HG03378 (cell line): ENCODE data around the gene ATXN1.
A peak's percentile ranks its signal among the peaks of the same experiment; 100 is the strongest.

Experiments used
- ATAC-seq: cut with Tn5 transposase; IDR thresholded peaks from one replicate; pipeline ENCODE4 v1.9.1; 2021; ENCODE audit warnings: mild to moderate bottlenecking, moderate library complexity; ENCODE audit not compliant: unreplicated experiment

ATXN1 gene

DNA sequence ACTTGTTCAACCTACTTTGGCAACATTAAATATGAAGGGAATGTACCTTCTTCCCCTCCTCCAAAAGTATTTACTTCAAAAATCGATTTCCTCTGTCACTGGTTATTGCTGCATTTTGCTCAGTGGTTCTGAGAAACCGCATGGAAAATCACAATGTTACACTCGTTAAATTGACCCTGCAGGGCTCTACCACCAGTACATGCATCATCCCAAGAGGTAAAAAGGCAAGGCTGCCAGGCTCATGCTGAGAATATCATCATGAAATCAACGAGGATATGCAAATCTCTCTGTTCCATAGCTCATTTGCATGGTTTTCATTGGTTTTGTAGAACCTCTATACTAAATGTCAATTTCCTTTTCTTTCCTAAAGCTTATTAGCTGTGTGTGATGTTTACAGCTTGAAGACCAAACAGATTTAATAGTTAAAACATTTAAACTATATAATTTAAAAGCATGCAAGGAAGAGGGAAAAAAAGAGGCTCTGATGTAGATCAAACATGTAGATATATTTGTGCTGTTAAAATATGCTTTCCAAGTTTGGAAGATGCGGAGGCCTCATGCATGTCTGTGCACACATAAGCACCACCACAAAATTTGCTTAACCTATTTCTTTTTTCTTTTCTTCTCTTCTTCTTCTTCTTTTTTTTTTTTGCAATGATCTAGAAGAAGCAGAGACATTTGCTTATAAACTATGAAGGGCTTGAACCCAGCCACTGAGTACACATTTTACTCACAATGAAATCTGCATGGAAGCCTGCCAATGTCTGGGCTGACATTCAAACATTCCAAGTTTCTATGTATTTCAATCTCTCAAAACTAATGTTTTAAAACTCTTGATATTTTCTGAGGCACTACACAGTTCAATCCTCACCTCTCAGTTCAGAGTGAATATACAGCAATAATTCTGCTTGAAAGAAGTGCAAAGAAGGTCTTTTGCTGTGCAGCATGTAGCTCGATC is 328.9 kb downstream of the ATXN1 start:
- peak; percentile 80 for ATAC-seq

DNA sequence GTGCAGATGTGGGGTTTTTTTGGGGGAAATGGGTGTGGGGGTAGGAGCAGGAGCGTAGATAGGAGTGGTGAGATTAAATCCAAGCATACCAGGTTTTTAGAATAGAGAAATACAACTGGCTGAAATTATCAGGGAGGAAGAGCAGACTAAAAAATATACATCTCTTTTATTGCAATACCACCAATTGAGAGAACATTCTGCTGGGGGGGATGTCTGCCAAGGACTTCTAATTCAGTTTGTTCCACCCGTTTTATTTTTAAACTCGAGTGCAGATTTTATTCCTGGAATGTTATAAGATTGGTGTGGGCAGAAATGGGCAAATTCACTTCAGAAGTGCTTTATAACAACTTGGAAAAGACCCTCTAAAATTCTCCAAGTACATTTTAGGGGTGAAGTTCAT is 330.2 kb downstream of the ATXN1 start:
- ATAC-seq, result no peak

DNA sequence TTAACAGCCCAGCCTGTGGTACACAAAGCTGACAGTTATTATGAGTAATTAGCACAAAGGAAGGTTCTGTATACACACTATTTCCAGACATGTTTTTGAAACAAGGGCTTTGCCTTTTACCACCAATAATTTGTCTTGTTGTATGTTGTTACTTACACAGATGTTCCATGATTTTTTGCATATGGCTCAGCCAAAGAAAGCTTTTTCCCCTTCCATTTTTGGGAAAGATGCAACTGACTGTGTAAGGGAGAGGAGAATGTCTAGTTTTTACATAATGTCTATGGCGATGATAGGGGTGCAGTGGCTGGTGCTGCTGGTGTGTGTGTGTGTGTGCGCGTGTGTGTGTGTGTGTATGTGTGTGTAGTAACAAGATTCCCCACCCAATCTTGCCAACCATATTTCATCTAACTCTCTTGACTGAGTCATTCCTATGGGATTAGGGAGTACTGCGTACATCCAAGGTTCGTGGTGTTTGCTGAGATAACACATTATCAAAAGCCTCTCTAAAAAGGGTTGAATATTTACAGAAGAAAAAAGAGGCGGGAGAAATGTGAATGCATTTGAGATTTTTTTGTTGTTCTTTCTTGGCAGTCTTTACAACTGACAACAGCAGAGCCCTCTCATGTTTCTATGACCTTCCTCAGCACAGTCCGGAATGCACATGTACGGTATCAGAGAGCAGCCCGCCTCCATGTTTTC is 330.7 kb downstream of the ATXN1 start:
- no peak for ATAC-seq

DNA sequence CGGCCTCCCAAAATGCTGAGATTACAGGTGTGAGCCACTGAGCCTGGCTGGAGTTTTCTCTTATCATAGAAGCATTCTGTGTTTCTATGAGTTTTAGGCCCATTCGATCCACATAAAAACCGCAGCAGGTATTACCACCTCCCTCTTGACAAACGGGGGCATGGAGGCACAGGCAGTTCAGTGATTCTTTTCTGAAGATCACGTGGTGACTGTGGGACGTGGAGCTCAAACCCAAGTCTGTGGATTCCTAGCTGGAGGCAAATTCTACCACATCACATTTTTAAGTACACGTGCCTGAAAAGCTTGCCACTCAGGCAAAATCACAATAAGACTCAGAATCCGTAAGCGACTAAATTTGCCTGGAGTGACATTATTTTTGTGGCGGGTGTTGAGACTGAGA is 331.6 kb downstream of the ATXN1 start:
- no peak for ATAC-seq

GRCh38 chr6:16427124-16427523 is 334.1 kb downstream of the ATXN1 start:
- ATAC-seq, result no peak

GRCh38 chr6:16425881-16426615 is 335.2 kb downstream of the ATXN1 start:
- no peak for ATAC-seq

DNA sequence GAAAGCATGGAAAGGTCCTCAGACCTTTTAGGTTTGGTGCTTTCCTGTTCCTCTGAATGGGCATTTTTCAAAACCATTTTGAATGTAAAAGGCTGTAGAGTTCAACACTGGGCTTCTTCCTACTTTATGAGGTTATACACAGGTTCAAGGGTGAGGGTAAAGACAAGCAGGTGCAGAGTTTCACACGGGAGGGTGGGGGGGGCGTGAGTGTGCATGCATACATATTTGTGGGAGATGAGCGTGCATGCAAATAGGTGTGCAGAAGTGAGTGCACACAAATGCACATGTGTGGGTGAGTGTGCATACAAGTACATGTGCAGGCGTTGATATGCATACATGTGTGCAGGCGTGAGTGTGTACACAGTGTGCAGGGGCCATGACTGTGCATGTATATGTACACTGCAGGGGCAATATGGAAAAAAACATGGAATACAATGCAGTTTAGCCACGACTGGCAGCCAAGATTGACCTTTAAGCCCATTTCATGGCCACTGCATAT is 339.7 kb downstream of the ATXN1 start:
- peak; percentile 10 for ATAC-seq

DNA sequence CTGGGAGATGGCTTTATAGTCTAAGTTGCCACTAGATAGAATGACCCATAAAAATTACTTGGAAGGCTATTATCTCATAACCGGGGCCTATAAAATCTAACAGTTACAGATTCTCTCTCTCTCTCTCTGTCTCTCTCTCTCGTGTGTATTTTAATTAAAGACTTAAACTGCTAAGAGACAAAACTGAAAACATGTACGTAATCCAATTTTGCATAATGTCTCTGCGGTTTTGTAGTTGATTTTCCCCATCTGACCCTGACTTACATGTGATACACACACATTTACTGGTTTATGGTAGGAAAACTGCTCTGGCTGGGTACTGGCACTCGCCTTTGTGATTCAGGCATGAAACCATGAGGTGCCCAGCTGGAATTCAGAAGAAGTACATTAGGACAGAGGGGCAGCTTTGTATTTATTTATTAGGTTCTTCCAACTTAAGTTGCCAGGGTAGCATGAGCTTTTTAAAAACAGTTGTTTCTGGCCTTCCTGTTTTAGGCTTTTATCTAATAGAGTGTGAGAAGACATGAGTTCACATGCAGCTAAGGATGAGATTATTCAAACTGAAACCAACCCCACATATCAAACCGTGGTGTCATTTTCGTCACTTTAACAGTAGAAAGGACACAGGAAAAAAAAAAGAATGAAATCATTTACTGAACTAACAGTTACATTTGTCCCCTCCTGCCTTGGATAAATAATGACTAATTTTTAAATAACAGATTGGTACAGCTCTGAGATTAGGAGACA is 340.4 kb downstream of the ATXN1 start:
- ATAC-seq, result peak; percentile 68

DNA sequence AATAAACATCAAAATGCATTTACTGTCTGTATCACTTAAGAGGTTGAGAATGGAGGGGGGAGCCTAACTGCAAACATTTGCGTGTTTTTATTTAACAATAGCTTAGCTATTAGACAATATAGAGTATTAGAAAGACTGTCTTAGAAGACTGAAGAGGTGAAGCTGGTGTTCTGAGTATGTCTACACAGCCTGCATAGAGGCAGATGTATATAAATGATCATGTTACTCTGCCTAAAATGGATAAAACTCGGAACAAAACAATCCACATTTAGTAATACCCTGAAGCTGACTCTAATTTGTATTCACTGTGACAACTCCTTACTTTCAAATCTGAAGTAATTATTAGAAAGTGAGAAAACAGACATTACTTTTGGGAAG is 340.9 kb downstream of the ATXN1 start:
- no peak for ATAC-seq

DNA sequence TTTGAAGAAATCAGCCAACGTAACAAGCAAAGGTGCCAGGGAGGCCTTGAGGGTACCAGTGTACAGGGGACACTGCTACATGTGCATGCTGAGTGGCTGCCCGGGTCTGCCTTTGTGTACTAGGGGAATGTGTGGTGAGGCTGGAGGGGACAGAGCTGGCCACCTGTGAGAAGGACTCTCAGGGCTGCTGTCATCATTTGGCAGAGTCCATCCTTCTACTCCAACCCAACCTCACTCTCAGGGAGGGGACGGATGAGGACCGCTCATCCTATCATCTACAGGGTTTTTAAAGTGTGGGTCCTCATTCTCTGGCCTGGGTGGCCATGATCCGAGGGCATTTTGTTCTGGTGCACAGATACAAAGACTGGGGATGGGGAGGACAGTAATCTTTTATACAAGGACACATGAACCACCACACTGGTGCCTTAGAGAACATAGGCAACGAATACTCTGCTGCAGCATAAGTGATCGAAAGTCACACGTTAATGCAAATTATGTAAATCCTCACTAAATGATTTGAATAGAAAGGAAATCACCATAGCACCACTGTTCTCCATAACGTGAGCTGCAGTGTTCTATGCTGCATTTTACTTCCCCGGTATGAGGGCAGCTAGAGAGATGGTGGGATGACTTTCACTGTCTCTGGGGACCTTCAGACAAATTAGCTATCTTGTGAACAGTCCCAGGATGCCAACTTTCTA is 341.5 kb downstream of the ATXN1 start:
- peak; percentile 65 for ATAC-seq

DNA sequence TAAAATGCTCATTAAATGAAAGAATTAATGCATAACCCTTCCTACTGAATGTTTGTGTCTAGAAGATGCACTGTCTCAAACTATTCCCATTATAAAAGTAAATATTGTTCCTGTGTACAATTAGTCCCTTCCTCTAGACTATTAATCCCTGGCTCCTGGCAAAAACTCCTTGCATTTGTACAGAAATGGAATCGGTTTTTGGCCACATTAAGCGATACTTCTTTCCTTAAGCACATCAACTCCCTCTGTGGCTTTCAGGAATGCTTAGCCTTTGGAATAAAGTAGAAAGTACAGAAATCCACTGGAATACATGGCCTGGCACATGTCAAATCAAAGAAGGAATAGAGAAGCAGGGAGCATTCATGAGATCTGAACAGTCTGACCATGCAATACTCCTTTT is 343.1 kb downstream of the ATXN1 start:
- no peak for ATAC-seq

DNA sequence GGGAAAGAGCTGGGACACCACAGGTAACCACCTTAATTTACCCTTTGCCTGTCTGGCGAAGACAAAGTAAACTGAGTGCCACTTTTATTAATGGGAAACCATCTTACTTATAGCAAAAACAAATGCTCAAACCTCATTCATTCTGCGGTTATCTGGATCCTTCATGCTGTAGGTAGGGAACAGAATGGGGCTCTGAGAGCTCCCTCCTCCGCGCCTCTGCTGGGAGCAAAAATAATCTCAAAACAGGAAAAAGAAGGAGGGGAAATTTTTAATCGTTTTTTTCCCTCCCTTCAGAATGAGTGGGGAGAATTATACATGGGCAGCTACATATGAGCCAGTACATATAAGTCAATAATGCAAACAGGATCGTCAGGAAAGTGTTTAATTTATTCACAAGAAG is 345.6 kb downstream of the ATXN1 start:
- ATAC-seq, result no peak

DNA sequence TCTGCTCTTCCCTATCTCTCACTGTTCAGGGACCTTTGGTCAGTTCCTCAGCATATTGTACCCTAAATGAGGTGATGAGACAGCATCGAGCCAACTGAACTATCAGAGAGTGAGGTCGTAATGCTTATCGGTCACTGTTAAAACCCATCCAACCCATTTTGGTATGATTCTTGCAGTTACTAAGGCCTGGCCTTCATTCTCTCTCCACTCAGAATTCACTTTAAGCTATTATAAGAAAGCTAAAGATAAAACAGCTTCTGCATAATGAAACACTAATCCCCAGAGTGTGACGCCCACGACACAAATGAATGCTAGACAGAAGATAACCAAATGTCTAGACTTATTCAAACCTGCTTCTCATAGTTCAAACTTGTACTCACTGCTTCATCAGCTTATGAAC is 347.1 kb downstream of the ATXN1 start:
- ATAC-seq, result peak; percentile 71

- ATAC-seq, result no peak
These were observed 347.9 kb downstream of the ATXN1 start for GRCh38 chr6:16413399-16413798.

GRCh38 chr6:16412982-16413381 is 348.3 kb downstream of the ATXN1 start:
- ATAC-seq, result no peak

- no peak for ATAC-seq
These were observed 349.1 kb downstream of the ATXN1 start for GRCh38 chr6:16412171-16412570.

- ATAC-seq, result no peak
These were observed 351.5 kb downstream of the ATXN1 start for GRCh38 chr6:16409531-16410441.

DNA sequence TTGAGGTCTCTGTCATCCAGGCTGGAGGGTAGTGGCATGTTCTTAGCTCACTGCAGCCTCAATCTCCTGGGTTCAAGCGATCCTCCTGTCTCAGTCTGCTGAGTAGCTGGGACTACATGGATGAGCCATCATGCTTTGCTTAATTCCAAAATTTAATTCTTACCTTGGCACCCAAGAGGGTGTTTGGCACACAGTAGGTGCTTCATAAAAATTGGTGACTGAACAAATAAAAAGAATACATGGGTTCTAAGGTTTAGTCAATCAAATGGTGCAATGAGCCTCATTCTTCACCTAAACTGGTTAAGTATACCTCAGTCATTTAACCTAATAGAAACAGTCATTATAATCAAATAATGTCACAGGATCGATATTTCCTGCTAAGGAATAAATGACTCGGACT is 352.5 kb downstream of the ATXN1 start:
- no peak for ATAC-seq

DNA sequence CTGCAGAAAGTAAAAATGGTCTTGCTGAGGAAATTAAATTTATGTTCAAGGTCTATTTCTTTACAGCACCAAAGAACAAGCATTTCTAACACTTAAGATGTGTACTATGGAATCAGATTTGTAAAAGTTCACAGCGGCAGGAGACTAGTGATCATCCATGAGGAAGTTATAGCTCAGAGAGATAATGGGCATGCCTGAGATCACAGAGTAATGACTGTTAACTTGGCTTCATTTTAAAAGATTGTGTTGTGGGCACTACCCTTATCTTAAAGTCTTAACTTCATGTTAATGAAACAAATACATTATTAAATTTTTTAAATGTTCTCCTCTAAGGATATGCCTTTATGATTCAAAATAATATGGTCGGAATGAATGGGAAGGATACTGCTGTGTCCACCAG is 354.3 kb downstream of the ATXN1 start:
- no peak for ATAC-seq
